OCI-M1 (cell line): ENCODE data around the gene CELF3.
"Not testable (repeated sequence)": the region's sequence is repeated elsewhere in the genome, so short reads cannot be mapped to it uniquely, and the experiment has no call there.

Experiments
- DNase-seq: peaks from one replicate; lab custom pipeline; 2025; lab: John Stamatoyannopoulos, UW

CELF3 gene

DNA sequence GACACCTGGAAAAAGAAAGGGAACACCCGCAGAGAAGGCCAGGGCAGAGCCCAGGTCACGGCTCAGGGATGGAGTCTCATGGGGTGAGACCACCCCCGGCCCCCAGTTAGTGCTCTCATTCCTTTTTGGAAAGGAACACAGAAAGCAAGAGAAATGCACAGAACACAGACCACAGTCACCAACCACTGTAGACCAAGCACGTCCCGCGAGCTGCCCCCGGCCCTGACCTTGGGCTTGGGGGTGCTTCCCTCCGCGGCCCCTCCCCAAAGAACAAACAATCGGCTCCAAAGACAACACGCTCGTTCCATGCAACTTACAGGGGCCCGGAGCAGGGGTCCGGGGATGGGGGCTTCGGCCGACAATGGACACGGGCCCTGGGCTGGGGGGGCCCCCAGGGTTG lies 12.8 kb downstream of the CELF3 start:
- DNase-seq = no peak

DNA sequence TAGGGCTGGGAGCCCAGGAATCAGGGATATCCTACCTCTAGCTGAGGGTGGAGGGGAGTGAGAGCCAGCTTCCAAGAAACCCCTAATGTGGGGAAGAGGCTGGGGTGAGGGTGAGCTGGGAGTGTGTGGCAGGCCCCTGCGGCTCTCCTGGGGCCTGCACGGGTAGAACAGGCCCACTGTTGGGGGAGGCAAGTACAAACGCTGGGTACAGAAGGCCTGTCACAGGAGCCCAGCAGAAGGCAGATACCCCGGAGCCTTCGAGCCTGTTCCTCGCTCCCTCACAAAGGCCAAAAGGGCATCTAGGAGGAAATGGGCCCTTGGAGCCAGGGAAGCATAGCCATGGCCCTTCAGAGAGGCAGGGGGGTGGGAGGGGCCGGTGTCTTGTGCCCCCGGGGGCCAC lies 13.7 kb downstream of the CELF3 start:
- DNase-seq = no peak

DNA sequence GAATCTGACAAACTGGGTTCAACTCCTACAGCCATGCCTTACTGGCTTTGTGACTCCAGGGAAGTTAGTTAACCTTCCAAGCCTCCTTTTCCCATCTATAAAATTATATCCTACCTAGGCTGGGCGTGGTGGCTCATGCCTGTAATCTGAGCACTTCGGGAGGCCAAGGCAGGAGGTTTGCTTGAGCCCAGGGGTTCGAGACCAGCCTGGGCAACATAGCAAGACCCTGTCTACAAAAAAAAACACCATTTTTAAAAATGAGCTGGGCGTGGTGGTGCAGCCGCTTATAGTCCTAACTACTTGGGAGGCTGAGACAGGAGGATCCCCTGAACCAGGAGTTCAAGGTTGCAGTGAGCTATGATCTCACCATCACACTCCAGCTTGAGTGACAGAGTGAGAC lies 15.1 kb downstream of the CELF3 start:
- no peak for DNase-seq

DNA sequence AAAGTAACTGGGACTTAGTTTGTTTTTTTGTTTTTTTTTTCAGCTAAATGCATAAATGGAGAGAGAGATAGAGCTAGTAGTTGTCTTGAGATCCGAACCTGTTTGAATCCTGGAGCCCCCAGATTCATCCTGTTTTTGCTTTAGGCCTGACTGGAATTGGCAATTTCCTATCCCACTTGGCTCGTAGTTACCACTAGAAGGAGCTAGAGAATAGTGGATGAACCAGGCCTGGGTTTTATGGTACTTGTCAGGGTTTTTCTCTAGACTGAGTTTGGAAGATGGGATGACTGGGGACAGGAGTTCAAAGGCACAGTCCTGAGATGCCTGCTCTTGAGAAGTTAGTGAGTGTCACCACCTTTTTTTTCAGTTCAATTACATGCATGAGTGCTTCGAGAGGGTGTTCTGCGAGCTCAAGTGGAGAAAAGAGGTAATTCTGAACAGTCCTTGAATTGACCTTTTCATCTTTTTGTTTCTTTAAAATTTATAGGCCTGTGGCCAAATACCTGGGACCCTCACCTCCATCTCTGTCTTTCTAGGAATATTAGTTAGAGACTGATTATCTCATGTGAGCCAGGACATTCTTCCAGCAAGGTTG lies 23.4 kb downstream of the CELF3 start:
- DNase-seq = peak; percentile 65

DNA sequence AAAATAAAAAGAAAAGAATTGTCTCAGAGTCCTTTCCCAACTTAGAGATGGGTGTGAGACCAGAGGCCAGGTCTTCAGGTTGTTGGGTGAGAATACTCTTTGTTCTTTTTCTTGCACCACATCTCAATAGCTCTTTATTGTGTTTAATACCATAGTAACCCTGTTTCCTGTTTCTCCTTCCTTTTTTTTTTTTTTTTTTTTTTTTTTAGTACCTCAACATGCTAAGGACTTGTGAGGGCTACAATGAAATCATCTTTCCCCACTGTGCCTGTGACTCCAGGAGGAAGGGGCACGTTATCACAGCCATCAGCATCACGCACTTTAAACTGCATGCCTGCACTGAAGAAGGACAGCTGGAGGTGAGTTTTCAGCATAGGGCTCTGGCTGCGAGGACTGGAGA lies 24.4 kb downstream of the CELF3 start:
- DNase-seq = no peak

DNA sequence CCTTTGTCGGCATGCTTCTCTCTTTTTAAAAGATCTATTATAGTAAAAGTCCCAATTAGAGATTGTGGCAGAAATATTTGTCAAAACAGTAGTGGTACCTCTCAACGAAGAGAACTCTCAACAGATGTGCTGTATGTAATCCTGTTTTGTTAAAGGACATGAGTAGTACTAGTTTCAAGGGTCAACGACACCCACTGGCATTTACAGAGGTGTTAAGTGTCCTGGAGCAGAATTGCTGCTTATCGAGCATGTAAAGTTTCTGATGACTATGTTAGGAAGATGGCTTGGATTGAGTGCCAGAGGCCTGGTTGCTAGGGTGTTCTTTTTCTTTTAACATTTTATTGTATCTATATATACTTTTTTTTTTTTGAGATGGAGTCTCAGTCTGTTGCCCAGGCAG lies 27.1 kb downstream of the CELF3 start:
- DNase-seq = no peak

DNA sequence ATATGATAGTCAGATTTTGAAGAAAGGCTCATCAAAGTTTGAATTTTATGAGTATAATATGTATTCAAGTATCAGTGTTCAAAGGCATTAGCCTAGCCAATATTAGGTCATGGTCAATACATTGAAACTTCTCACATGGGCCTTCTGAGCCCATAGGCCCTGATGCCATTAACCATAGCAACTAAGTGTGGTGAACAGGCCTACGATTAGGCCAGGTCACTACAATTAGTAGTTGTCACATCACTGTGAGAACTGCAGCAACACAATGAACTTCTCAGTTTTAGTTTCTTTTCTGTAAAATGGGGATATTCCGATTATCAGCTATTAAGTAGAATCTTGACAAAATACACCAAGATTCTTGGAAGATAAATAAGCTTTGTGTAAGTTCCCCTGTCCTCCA lies 30.0 kb downstream of the CELF3 start:
- no peak for DNase-seq

DNA sequence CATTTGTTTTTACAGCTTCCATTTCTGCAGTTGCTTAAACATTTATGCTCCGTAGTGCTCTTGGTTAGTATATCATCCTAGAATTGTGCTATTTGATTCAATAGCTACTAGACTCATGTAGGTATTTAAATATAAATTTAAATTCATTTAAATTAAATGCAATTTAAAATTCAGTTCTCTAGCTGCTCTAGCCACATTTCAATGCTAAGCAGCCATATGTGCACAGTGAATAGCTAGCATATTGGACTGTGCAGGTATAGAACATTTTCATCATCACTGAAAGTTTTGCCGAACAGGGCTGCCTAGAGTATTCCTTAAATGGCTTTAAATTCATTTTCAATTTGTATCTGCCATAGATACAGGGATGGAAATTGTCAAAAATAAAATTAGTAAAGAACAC lies 32.5 kb downstream of the CELF3 start:
- DNase-seq = no peak

DNA sequence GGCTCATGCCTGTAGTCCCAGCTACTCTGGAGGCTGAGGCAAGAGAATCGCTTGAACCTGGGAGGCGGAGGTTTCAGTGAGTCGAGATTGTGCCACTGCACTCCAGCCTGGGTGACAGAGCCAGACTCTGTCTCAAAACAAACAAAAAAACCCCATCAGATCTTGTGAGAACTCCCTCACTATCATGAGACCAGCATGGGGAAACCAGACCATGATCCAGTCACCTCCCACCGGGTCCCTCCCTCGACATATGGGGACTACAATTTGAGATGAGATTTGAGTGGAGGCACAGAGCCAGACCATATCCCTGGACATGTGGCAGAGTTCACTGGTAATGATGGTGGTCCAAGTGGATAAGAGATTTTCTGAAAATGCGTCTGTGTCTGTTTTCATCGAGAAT lies 33.7 kb downstream of the CELF3 start:
- DNase-seq = not testable (repeated sequence)

DNA sequence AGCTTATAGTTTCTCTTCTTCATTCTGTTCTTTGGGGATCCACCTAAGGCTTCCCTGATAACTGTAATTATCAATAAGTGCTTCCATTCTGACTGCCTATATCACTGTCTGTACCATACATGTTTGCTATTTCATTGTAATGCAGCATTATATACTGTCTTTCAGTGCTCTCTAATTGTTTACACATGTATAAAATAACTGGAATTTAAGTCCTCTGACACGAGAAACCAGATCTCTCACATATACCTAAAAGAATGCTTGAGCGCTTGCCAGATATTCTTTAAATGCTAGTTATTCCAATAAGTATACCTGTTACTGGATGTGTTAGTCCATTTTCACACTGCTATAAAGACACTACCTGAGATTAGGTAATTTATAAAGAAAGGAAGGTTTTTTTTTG lies 34.7 kb downstream of the CELF3 start:
- no peak for DNase-seq

DNA sequence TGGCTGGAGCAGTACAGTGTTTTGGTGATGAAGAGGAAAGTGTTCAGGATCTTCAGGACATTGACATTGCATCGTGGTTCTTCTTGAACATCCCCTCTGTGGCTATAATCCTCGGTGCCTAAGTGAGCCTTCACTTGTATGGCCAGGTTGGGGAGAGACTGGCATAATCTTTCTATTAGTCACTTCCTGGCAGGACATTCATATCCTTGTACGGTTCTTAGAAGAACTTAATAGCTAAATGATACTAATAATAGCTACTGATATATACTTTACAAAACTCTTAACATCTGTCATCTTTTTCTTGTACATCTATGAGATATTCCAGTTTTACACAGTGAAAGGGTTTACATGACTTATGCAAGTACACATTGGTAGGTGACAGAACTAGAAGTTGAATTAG lies 35.8 kb downstream of the CELF3 start:
- DNase-seq = no peak

DNA sequence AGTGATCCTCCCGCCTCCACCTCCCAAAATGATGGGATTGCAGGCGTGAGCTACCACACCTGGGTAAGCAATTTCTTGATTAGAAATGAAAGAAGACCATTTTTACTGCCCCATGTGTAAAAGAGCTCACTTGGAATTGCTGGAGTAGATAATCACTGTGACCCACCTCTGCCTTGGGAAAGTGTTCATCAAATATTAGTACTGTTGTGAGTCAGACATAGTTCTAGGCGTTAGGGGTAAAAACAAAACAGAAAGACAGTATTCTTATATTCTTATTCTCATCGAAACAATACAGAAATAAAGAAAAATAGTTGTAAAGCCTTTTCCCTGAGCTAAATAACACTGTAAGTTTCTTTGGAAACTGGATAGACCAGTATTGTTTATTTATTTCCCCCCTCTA lies 36.2 kb downstream of the CELF3 start:
- no peak for DNase-seq

DNA sequence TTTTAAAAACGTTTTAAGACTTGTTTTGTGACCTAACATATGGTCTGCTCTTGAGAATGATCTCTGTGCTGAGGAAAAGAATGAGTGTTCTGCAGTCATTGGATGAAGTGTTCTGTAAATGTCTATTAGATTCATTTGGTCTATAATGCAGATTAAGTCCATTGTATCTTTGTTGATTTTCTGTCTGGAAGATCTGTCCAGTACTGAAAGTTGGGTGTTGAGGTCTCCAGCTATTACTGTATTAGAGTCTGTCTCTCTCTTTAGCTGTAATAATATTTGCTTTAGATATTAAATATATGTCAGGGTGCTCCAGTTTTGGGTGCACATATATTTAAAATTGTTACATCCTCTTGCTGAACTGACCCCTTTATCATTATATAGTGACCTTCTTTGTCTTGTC lies 43.2 kb downstream of the CELF3 start:
- DNase-seq = no peak

DNA sequence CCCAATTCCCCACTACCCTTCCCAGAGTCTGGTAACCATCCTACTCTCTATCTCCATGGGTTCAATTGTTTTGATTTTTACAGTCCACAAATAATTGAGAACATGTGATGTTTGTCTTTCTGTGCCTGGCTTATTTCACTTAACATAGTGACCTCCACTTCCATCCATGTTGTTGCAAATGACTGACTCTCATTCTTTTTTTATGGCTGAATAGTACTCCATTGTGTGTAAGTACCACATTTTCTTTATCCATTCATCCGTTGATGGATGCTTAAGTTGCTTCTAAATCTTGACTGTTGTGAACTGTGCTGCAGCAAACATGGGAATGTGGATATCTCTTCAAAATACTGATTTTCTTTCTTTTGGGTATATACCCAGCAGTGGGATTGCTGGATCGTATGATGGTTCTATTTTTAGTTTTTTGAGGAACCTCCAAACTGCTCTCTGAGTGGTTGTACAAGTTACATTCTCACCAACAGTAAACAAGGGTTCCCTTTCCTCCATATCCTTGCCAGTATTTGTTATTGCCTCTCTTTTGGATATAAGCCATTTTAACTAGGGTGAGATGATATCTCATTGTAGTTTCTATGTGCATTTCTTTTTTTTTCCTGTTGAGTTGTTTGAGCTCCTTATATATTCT lies 46.4 kb downstream of the CELF3 start:
- not testable (repeated sequence) for DNase-seq

DNA sequence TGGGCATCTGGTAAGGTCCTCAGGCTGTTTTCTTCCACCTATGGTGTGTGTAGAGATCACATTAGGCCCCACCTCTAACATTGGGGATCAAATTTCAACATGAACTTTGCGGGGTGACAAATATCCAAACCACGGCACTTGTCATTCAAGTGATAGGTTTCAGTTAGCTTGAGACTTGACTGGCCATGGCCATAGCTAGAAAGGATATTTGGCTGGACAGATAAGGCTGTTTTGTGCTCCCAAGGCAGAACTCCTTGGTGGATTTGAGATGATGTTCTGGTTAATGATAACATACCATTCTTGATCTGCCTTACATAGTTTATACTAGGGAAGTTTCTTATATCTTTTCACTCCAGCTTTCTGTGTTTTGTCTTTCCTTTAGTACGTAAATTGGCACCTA lies 48.5 kb downstream of the CELF3 start:
- peak; percentile 64 for DNase-seq

DNA sequence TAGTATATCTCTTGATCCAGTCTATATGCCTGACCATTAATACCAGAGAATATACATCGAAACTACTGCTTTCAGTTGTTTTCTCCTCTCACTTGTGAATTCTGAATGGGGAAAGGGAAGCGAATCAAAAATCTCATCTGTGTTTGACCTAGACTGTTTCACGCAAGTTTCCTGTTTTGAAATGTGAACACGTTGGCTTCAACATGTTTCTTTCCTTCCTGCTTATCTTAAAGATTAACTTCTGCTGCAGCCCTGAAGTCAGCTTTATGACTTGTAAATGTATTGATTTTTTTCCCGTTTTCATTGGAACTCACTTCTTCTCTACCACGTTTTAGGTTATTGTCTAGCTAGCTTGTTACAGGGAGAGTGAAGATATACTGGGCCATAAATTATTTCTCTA lies 54.9 kb downstream of the CELF3 start:
- no peak for DNase-seq

DNA sequence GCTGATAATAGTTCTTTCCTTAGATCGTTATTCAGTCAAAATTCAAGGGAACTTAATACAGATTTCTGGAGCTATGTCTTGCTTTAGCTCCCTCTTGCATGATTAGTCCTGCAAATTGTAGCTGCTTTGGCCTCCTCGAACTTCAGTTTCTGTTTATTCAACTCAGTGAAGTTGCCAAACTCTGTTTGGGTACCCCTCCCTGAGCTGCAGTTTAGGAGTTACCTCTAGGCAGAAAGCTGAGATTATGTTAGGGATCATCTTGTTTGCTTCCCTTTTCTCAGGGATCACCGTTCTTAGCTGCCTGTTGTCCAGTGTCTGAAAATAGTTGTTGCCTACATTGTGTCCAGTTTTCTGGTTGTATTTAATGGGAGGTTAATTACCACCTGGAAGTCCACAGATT lies 61.2 kb downstream of the CELF3 start:
- no peak for DNase-seq

DNA sequence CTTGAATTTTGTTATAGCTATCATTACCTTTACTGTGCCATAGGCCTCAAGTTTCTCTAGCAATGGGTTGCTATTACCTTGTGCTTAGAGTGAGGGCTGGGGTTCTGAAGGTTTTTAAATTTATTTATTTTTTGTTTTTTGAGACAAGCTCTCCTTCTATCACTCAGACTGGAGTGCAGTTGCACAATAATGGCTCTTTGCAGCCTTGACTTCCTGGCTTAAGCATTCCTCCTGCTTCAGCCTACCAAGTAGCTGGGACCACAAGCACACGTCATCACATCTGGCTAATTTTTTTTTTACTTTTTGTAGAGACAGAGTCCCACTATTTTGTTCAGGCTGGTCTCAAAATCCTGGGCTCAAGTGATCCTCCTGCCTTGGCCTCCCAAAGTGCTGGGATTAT lies 63.2 kb downstream of the CELF3 start:
- DNase-seq = no peak
